ENCODE measurements around the gene STAG3. TPM values are rescaled to one million over a fixed set of nuclear protein-coding genes. Genes with fewer than 3 reads are reported as not detected.
A peak's percentile ranks its signal among the peaks of the same experiment; 100 is the strongest.
"Not testable (repeated sequence)": the region's sequence is repeated elsewhere in the genome, so short reads cannot be mapped to it uniquely, and the experiment has no call there.

Gene STAG3
- total RNA-seq, 4 donors from 2014 or later: 0.13 to 0.92 (median 0.50) TPM; not detected in 1

GRCh38 chr7:100142461-100142860 is 35.3 kb upstream of the STAG3 start:
- Histone ChIP-seq H3K4me3 (no peak overlapping the region), H3K9me3 (no peaks in the 10 kb centered on the region), H3K36me3 (no peaks in the 10 kb centered on the region), H3K4me1 (no peaks in the 10 kb centered on the region), H3K27me3 (no peaks in the 10 kb centered on the region), H3K27ac (replicated peaks in 1 of 4) (no peak overlapping the region)
- TF ChIP-seq EP300 (IDR thresholded peaks at IDR 0.05) (no peak), POLR2A (IDR thresholded peaks at IDR 0.05; ENCODE audit: low read depth) (no peak), POLR2AphosphoS5 (IDR thresholded peaks at IDR 0.05) (no peak)
- TF ChIP-seq, protein P1, sequence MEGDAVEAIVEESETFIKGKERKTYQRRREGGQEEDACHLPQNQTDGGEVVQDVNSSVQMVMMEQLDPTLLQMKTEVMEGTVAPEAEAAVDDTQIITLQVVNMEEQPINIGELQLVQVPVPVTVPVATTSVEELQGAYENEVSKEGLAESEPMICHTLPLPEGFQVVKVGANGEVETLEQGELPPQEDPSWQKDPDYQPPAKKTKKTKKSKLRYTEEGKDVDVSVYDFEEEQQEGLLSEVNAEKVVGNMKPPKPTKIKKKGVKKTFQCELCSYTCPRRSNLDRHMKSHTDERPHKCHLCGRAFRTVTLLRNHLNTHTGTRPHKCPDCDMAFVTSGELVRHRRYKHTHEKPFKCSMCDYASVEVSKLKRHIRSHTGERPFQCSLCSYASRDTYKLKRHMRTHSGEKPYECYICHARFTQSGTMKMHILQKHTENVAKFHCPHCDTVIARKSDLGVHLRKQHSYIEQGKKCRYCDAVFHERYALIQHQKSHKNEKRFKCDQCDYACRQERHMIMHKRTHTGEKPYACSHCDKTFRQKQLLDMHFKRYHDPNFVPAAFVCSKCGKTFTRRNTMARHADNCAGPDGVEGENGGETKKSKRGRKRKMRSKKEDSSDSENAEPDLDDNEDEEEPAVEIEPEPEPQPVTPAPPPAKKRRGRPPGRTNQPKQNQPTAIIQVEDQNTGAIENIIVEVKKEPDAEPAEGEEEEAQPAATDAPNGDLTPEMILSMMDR (IDR thresholded peaks at IDR 0.05): no peak
- WGBS: 94% methylated on average over 3 of the region's 3 CpGs
- DNase-seq (ENCODE audit: extremely low spot score): no peak
- intact Hi-C loops (cut with DNase I): no loop called here

DNA sequence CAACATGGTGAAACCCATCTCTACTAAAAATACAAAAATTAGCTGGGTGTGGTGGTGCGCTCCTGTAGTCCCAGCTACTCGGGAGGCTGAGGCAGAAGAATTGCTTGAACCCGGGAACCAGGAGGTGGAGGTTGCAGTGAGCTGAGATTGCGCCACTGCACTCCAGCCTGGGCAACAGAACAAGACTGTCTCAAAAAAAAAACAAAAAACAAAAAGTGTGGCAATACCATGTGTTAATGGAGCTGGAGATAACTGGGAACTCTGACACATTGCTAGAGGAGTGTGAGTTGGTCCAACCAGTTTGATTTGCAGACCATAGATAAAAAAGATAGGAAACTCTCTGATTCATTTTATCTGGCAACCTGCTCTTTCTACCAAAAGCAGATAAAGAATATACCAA is 31.4 kb upstream of the STAG3 start:
- intact Hi-C loops (cut with DNase I); H3K36me3 ChIP-seq; H3K27ac ChIP-seq (replicated peaks in 1 of 4); DNase-seq (ENCODE audit: extremely low spot score); H3K9me3 ChIP-seq; H3K4me3 ChIP-seq; H3K27me3 ChIP-seq: not testable (repeated sequence)
- 89% methylated on average over 4 of the region's 4 CpGs for WGBS
- peaks cover 10 to 25% (median 21%) of the 10 kb centered on the region in 4 donors for H3K4me1 ChIP-seq

DNA sequence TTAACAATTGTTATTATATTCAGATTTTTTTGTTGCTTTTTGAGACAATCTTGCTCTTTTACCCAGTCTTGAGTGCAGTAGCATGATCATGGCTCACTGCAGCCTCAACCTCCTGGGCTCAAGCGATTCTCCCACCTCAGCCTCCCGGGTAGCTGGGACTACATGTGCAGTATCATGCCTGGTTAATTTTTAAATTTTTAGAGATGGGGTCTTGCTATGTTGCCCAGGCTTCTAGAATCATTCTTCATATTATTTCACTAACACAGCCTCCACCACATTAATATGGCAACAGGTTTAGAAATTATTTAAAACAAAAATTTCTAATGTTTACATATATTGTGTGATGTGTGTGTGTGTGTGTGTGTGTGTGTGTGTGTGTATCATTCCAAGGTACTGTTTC is 30.4 kb upstream of the STAG3 start:
- no peak for DNase-seq (ENCODE audit: extremely low spot score)
- 100% methylated on average over 2 of the region's 2 CpGs for WGBS
- intact Hi-C loops (cut with DNase I): no loop called here

DNA sequence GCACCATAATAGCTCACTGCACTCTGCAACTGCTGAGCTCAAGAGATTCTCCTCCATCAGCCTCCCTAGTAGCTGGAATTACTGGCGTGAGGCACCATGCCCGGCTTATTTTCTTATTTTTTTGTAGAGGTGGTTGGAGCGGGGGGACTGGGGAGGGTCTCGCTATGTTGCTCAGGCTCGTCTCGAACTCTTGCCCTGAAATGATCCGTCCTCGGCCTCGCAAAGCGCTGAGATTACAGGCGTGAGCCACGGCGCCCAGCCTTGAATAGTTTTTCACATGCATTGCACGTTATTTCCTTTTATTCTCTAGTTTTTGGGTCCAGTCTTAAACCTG is 29.5 kb upstream of the STAG3 start:
- no peak for DNase-seq (ENCODE audit: extremely low spot score)
- 11% methylated on average over 14 of the region's 14 CpGs for WGBS
- TF ChIP-seq POLR2A (IDR thresholded peaks at IDR 0.05; ENCODE audit: low read depth) (no peak), EP300 (IDR thresholded peaks at IDR 0.05) (no peak), POLR2AphosphoS5 (IDR thresholded peaks at IDR 0.05) (no peak)
- Histone ChIP-seq H3K9me3 (no peaks in the 10 kb centered on the region), H3K4me1 (peaks cover 10 to 28% (median 22%) of the 10 kb centered on the region in 4 donors), H3K27me3 (no peaks in the 10 kb centered on the region), H3K27ac (replicated peaks in 1 of 4) (peak overlapping the region; percentile 77 to 94 (median 90)), H3K36me3 (peaks cover 0 to 23% (median 2%) of the 10 kb centered on the region in 4 donors), H3K4me3 (peak overlapping the region; percentile 81 to 99 (median 90))
- intact Hi-C loops (cut with DNase I): loop anchor here (1.0 kb wide), 1 partner anchor 21 kb away; no protein-coding TSS in a partner anchor

More for the DNA sequence above, 30.4 kb upstream of the STAG3 start:
- Histone ChIP-seq H3K27ac (replicated peaks in 1 of 4) (no peak overlapping the region), H3K9me3 (no peaks in the 10 kb centered on the region), H3K4me3 (no peak overlapping the region), H3K36me3 (peaks cover 0 to 14% (median 0%) of the 10 kb centered on the region in 4 donors), H3K4me1 (peaks cover 10 to 25% (median 21%) of the 10 kb centered on the region in 4 donors), H3K27me3 (no peaks in the 10 kb centered on the region)
- TF ChIP-seq POLR2A (IDR thresholded peaks at IDR 0.05; ENCODE audit: low read depth): no peak
- no peak for TF ChIP-seq EP300 (IDR thresholded peaks at IDR 0.05)

DNA sequence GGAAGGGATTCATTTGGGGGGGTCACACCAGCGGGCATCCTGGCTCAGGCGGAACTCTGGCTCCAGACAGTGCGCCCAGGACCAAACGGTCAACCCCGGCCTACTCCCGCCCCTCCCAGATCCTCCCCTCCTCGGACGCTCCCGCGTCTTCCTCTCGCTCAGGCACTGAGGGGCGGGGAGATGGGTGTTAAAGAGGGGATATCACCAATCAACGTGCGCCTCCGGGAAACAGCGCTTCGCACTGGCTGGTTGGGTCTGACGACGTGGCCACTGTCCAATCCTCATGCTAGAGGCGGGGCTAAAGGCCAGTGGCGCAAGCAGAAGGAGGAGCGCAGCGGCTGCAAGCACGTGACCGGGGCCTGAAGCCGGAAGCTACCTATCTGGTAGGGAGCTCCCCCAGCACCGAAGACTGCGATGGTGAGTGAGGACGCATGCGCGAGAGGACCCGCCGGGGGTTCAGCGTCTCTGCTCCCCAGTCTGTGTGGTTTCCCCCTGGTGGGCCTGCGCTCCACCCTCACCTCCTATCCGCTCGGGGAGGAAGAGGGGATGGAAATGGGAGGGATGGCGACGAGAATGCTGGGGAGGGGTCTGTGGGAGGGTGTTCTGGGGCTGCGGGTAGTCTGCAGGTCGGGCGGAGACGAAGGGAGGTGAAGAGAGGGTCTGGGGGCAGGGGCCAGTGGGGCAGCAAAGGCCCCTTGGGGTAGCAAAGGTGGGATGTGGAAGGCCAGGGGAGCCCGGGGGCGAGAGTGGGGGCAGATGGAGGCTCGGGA is 29.0 kb upstream of the STAG3 start, which contains the start of gene LAMTOR4:
TSS of gene LAMTOR4 (plus strand) at position 360 of the 770 bp plus-strand sequence. CDS start at position 415, 55 bp downstream.
- H3K36me3 ChIP-seq: peaks cover 5 to 29% (median 7%) of the 10 kb centered on the region in 4 donors
- no peaks in the 10 kb centered on the region for H3K27me3 ChIP-seq
- peak; percentile 90 to 97 for TF ChIP-seq POLR2AphosphoS5 (IDR thresholded peaks at IDR 0.05)
- no peak for TF ChIP-seq POLR2A (IDR thresholded peaks at IDR 0.05; ENCODE audit: low read depth)
- TF ChIP-seq EP300 (IDR thresholded peaks at IDR 0.05): no peak
- TF ChIP-seq, protein P1 (IDR thresholded peaks at IDR 0.05): peak in 1 of 3 experiments; percentile 25
- H3K4me1 ChIP-seq: peaks cover 10 to 34% (median 25%) of the 10 kb centered on the region in 4 donors
- H3K27ac ChIP-seq (replicated peaks in 1 of 4): peak within 1 kb of the TSS; percentile 87 to 94 (median 92)
- WGBS: under 1% methylated on average over 33 of the region's 46 CpGs
- intact Hi-C loops (cut with DNase I): loop anchor here (1.0 kb wide), 1 partner anchor 21 kb away; no protein-coding TSS in a partner anchor
- H3K4me3 ChIP-seq: peak within 1 kb of the TSS; percentile 81 to 99 (median 90)
- DNase-seq (ENCODE audit: extremely low spot score): peak; percentile 99
- no peaks in the 10 kb centered on the region for H3K9me3 ChIP-seq

GRCh38 chr7:100152404-100152803 is 25.3 kb upstream of the STAG3 start:
- Histone ChIP-seq H3K9me3 (no peaks in the 10 kb centered on the region), H3K27ac (replicated peaks in 1 of 4) (no peak overlapping the region), H3K27me3 (no peaks in the 10 kb centered on the region), H3K4me1 (peaks cover 16 to 62% (median 35%) of the 10 kb centered on the region in 4 donors), H3K4me3 (no peak overlapping the region), H3K36me3 (peaks cover 19 to 61% (median 40%) of the 10 kb centered on the region in 4 donors)
- intact Hi-C loops (cut with DNase I): no loop called here
- TF ChIP-seq EP300 (IDR thresholded peaks at IDR 0.05) (no peak), POLR2A (IDR thresholded peaks at IDR 0.05; ENCODE audit: low read depth) (no peak), POLR2AphosphoS5 (IDR thresholded peaks at IDR 0.05) (no peak)
- TF ChIP-seq, protein P1 (IDR thresholded peaks at IDR 0.05): no peak
- DNase-seq (ENCODE audit: extremely low spot score): no peak
